Dedifferentiated amniotic fluid mesenchymal stem cell (primary cell): ENCODE data around the gene RAD21L1.
A peak's percentile ranks its signal among the peaks of the same experiment; 100 is the strongest.
"Not testable (repeated sequence)": the region's sequence is repeated elsewhere in the genome, so short reads cannot be mapped to it uniquely, and the experiment has no call there.

Experiments used
- DNase-seq: peaks from one replicate; pipeline ENCODE4 v3.0.0-alpha.2; 2016; ENCODE audit errors: extremely low spot score

RAD21L1 gene

DNA sequence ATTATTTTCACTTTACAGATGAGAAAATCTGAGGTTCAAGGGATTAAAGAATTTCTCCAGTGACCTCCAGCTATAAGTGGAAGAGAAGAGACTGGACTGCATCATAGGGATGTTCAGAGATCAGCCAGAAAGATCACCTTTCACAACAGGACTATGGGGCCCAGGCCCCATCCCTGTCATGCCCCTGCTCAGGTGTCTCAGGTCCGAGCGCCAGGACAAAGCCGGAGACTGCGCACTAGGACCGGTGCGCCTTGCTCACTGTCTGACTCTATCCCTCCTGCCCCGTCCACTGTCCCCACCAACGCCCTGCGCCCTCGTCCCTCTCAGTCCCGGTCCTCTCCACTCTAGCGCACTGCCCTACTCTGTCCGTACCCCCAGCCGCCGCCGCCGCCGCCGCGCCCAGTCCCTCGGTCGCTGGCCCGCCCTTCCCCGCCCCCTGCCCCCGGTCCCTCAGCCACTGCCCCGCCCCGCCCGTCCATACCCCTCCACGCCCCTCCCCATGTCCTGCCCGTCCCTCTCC lies 521 bp upstream of the RAD21L1 start:
- DNase-seq: no peak

DNA sequence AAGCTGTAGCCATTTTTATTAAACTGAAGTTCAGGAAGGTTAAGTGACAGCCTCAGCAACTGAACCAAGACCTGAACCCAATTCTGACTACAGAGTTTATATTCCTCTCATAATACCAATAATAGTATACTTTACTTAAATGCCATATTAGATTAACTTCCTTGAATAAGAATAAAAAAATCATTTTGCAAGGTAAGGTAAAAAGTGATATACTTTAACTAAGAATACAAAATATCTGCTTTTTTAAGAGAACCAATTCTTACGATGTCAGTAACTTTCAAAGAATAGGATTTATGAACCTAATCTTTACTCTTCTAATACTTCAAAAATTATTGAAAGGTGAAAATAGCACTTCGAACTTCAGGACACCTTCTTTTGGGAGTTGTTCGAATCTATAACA lies 3.7 kb downstream of the RAD21L1 start:
- DNase-seq: no peak

DNA sequence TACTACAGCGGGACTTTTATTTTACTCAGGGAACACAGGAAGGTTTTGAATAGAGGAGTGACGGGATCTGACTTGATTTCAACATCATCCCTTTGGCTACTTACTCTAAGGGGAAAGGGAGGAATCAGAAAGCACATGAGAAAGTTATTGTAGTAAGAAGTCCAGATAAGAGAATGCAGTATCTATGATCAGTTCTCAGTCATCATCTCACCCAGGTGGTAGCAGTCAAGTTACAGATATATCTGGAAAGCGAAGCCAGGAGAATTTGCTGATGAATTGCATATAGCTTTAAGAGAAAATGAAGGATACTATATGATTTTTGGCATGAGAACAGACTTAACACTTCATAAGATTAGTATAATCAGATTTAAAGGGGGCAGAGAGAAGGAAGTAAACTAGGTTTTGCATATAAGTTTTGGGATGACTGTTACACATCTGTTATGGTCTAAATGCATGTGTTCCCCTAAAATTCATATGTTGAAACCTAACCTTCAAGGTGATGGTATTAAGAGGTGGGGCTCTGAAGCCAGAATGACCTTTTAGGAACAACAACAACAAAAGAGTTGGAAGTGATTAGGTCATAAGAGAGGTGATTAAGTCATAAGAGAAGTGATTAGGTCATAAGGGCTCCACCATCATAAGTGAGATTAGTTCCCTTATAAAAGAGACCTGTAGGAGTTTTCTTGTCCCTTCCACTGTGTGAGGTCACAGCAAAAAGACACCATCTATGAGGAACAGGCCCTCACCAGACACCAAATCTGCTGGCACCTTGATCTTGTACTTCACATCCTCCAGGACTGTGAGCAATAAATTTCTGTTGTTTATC lies 6.7 kb downstream of the RAD21L1 start:
- DNase-seq: no peak

DNA sequence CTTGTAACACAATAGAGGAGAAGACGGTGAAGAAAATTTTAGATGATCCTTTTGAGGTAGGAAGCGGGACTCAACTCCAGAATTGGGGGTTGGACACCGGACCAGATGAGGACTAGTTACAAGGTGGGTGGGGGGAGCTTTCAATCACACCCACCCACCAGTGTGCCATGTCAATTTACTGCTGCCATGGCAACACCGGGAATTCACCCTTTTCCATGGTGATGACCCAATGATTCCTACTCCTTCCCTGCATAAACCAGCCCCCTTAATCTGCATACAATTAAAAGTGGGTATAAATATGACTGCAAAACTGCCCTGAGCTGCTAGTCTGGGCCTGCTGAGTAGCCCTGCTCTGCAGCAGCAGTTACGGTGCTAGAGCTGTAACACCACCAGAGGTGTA lies 14.7 kb downstream of the RAD21L1 start:
- no peak for DNase-seq

DNA sequence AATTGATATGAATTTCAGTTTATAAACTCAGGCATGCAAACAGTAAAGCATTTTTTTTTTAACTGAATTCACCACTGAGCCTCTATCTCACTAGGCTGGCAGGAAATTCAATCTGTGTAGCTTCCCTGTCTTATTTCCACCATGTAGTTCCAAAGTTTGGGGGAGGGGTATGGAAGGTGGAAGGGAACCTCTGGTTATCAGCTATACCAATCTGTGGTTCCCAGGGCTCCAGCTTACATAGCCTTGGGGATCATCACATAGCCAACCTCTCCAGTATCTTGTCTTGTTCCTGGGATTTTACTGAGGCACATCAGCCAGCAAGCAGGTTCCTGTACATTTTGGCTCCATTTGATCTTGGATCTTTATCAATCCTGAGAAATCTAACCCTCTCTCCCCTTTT lies 15.6 kb downstream of the RAD21L1 start:
- no peak for DNase-seq

DNA sequence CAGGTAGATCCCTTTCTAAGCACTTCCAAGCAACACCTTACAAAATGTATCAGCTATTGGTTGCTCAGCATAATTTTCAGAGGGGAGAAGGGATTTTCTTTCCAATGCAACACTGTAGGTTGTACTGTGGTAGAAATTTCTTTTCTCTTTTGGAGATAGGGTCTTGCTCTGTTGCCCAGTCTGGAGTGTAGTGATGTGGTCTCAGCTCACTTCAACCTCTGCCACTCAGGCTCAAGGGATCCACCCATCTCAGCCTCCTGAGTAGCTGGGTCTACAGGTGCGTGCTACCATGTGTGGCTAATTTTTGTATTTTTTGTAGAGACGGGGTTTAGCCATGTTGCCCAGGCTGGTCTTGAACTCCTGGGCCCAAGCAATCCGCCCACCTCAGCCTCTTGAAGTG lies 16.3 kb downstream of the RAD21L1 start:
- no peak for DNase-seq

DNA sequence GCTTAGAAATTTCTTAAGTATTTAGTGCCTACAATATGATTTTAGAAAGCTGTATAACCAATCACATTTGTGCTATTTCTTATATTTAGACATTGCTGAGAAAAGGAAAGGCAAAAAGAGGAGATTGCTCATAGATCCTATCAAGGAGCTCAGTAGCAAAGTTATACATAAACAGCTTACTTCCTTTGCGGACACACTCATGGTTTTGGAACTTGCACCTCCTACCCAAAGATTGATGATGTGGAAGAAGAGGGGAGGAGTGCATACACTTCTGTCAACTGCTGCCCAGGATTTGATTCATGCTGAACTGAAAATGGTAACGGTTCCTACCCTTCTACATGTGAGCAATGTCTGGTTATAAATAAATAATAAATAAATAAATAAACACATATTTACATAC lies 16.7 kb downstream of the RAD21L1 start:
- peak; percentile 71 for DNase-seq

DNA sequence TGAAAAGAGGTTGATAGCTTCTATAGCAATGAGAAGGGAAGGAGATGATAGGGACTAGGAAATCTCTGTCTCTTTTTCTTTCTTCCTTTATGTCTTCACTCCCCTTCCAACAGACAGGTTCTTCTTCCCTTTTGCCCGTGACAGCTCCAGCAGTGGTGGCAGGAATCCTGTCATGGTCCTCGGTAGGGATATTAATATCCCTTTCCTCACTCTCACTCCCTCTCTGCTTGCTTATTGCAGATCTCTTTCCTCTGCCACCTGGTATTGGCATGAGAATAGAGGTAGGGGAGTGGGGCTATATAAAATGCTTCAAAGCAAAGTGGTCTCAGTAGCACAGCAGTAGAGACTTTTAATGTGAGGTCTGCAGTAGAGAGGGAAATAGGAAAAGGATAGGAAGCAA lies 19.7 kb downstream of the RAD21L1 start:
- no peak for DNase-seq

DNA sequence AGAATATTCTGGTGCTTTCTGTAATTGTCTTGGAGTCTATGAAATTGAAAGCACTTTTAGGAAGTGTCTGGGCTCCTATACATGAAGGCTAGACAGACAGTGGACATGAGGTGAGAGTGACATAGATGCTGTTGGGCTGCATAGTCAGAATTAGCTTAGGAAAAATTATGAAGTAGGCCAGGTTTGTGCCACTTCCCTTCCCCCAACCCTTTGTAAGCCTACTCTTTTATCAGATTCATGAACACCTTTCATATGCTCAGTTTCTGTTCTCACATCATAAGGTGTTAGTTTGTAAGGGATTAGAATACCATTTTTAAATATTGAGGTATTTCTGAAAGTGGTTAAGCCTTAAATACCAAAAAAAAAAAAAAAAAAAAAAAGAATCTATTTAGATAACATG lies 21.8 kb downstream of the RAD21L1 start:
- no peak for DNase-seq

DNA sequence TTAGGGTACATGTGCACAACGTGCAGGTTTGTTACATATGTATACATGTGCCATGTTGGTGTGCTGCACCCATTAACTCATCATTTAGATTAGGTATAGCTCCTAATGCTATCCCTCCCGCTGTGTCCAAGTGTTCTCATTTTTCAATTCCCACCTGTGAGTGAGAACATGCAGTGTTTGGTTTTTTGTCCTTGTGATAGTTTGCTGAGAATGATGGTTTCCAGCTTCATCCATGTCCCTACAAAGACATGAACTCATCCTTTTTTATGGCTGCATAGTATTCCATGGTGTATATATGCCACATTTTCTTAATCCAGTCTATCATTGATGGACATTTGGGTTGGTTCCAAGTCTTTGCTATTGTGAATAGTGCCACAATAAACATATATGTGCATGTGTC lies 24.4 kb downstream of the RAD21L1 start:
- DNase-seq: not testable (repeated sequence)

DNA sequence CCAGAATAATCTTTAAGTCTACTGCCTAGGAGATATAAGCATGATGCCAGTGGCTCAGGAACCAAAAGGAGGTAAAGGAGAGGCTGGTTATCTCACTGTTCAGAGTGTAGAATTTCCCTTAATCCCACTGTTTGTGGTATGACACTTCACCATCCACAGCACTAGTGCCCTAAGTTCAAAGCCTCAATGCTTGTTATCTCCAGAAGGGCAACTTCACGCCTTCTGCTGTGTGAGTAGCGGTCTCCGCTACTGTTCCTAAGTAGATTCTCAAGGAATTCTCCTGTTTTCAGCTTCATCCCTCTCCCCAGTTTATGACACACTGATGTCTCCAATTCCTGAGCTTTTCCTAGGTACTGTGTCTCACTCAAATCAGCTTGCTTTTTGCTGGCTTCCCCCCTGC lies 26.6 kb downstream of the RAD21L1 start:
- DNase-seq: no peak

DNA sequence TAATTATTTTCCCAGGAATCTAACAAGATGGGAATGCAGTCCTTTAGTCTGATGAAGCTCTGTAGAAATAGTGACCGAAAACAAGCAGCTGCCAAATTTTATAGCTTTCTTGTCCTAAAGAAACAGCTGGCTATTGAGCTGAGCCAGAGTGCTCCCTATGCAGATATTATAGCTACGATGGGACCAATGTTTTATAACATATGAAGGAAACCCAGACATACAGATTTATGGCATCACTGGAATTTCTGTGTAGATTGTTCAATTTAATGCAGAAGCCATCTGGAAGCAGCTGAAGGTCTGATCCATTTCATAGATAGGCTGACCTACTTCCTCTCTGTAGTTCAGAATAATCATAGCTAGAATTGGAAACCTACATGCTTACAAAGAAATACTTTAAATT lies 28.4 kb downstream of the RAD21L1 start:
- no peak for DNase-seq

DNA sequence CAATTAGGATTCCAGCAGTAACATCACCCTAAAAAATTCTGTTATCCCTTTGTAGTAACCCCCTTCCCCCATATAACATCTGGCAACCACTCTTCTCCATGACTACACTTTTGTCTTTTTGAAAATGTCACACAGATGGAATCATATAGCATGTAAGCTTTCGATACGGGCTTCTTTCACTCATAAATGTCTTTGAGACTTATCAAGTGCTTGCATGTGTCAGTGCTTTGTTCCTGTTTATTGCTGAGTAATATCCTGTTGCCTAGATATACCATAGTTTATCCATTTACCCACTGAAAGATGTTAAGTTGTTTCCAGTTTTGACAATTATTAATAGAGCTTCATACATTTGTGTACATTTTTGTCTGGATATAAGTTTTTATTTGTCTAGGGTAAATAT lies 29.8 kb downstream of the RAD21L1 start:
- DNase-seq: no peak

DNA sequence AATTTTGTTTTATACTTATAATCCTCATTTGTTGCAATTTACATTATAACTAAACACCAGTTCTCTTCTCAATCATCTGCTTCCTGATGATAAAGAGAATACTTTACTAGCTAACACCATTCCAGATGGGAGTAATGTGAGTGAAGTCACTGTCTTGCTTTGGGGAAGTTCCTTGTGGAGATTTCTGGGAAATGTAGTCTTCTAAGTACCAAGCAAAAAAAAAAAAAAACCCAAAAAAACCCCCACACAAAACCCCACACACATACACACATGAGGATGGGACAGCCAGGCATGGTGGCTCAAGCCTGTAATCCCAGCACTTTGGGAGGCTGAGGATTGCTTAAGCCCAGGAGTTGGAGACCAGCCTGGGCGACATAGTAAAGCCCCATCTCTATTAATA lies 38.0 kb downstream of the RAD21L1 start:
- DNase-seq: no peak

DNA sequence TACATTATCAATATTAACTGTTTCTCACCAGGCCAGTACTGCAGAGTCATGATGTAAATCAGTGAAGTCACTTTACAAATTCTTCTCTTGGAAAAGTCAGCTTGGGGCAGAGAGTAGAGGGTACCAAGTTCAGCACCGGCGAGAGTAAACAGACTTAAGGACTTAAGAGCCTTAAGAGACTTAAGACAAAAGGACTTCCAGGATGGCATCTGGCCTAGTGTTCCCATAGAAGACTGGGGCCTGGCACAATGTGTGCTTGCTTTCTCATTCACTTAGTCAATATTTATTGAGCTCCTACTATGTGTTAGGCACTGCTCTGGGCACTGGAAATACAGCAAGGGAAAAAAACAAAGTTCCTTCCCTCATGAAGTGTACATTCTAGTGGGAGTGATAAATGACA lies 38.9 kb downstream of the RAD21L1 start:
- DNase-seq: no peak

DNA sequence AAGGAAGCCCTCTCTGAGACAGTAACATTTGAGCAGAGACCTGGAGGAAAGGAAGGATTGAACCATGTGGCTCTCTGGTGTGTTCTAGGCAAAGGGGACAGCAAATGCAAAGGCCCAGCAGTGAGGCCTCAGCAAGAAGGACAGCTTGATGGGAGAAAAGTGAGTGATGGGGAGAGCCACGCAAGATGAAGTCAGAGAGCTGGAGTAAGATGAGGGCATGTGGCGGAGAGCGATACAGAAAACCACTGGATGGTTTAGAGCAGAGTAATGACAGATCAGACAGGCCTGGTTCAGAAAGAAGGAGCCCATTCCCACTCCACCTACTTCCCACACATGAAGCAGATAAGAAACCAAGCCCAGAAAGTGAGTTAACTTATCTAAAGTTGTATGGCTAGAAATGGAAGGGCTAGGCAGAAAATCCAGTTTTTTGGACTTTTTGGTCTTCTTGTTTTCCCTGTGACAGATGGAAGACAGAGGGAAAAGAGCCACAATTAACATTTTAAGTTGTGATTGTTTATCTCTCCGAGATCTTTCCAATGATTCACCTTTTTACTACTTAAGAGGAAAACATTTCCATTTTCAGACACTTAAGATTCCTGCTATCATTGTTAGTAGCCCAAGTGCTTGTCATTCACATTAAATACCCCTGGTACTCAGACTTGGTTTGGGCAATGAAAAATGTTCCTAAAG lies 39.5 kb downstream of the RAD21L1 start:
- no peak for DNase-seq

DNA sequence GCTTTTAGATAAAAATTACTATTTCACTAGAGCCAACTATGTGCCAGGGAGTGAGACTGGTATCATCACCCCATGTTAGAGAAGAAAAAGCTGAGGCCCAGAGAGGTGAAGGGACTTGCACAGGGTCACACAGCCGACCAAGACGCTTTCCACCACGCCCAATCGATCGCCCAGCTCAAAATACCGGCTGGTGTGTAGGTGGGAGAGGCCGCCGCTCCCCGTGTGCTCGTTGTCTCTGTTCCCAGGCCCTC lies 40.0 kb downstream of the RAD21L1 start:
- DNase-seq: no peak

DNA sequence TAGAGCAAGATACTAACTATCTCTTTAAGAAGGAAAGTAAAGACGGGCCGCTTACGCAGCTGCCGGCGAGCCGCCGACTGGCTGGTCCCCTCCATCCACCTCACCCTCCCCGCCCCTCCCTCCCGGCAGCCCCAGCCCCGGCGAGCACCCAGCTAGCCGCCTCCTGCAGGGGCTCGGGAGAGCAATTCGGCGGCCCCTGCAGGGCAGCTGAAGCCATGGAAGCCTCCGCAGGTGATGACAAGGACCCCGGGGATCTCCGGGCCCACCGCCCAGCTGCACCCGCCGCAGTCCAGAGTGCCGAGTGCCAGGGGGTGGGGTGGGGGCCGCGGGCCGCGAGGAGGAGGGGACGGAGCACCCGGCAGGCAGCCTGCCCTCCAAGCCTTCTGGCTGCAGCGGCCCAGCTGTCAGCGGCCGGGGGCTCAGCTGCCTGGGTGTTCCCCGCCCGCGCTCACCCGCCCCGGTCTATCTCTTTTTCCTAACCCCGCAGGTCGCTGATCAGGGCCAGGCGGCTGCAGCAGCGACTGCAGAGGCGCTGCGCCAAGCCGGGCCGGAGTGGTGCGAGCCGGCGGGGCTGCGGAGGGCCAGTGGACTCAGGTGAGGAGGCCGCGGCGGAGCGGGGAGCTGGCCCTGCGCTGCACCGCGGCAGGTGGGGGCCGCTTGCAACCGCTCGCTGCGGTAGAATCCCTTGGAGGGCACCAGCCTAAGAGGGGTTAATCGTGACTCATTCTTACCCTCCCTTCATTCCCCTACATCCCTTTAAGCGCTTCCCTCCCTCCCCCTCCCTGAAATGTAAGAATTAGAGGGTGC lies 40.5 kb downstream of the RAD21L1 start, which contains the start of gene SNPH:
TSS of gene SNPH (plus strand) at position 128 of the 807 bp plus-strand sequence. CDS start 29,946 bp downstream, outside the sequence.
- DNase-seq: peak; percentile 43

DNA sequence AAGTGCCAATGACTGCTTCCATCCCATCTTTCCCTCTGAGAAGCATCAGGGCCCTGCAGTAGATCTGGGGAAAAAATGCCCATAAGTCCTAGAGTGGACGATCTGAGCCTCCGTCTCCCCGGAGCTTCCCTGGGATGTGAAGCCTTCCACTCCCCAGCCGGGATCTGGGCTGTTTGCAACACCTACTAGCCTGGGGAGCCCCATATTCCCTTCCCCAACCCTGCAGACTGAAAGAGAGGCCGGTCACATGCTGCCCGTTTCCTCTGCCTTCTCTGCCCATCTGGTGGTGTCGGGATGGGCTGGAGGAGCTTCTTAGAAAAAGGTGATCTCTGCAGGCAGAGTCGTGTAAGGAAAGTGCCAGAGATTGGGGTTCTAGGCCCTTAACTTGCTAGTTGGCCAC lies 41.3 kb downstream of the RAD21L1 start:
- DNase-seq: no peak

DNA sequence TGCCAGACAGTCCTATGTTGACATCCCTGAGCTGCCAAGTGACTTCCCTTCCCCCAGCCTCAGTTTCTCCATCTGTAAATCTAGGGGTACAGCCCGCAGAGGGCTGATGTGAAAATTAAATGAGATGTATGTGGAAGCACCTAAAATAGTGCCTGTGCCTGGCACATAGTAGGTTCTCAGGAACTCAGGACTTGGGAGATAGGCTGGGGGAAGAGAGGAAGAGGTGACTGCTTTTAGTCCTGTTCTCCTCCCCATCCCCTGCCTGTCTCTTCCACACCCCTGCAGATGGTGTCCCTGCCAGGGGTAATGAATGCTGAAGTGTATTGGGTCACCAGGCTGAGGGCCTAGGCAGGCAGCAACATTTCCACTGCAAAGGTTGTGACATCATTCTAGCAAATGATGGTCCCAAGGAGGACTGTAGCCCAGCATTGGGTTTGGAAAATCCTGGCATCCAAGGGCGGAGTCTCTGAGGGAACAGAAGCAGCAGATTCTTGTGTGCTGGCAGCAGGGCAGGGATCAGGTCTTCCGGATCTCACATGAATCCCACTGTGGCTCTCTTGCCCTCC lies 42.0 kb downstream of the RAD21L1 start:
- no peak for DNase-seq

DNA sequence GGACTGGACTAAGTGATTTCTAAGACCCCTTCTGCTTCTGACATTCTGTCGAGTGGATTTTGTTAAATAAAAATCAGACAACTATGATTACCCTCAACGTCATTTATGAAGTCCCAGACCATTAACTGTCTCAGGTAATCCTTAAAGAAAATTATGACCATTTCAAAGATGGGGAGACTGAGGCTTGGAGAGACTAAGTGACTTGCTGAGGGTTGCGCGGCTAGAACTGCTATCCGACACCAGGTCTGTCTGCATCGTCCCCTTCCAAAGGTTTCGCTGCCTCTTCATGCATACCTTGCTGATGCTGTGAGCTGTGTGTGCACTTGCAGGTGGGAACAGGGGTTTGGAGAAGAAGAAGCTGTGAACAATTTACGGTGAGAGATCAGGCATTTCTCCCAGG lies 43.4 kb downstream of the RAD21L1 start:
- no peak for DNase-seq

DNA sequence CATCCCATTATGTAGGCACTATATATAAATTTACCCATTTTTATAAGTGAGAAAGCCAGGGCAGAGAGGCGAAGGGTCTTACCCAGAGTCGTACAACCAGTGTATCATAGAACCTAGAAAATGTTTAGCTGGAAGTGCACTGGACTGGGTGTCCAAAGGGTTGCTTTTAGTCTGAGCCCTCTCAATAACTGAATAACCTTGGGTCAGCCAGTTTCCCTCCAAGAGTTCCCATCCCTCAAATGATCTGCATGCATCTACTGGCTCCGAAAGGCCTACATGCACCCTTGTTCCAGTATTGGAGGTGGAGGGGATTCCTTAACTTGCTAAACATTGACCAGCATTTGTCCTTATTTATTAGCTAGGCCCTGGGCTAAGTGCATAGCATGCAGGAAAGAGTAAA lies 44.0 kb downstream of the RAD21L1 start:
- no peak for DNase-seq
